ENCODE results near the gene IQCE. TPM values are rescaled to one million over a fixed set of nuclear protein-coding genes. Genes with fewer than 3 reads are reported as not detected.

The IQCE gene
- total and polyA plus RNA-seq, 11 donors: 5.0 to 14.1 (median 10.3) TPM

GRCh38 chr7:2516194-2516555 is 42.6 kb upstream of the IQCE start:
- intact Hi-C loops (cut with DNase I): loop anchor here in 2 of 10 donors (5.0 kb wide), 2 partner anchors 34 to 36 kb away; no protein-coding TSS in a partner anchor
- no peak for ATAC-seq
- WGBS, 4 donors: 77 to 80% (median 80%) methylated on average over 3 to 8 of the region's 8 CpGs; no CpG with 5 or more reads in 1 of the 4 donors
- no peak overlapping the region for H3K4me3 ChIP-seq
- H3K36me3 ChIP-seq: no peaks in the 10 kb centered on the region
- peak overlapping the region in 2 of 12 donors; percentile 20 to 86 for H3K27ac ChIP-seq
- H3K27me3 ChIP-seq: peaks cover 0 to 9% (median 0%) of the 10 kb centered on the region in 9 donors
- DNase-seq: no peak
- TF ChIP-seq, protein P1, sequence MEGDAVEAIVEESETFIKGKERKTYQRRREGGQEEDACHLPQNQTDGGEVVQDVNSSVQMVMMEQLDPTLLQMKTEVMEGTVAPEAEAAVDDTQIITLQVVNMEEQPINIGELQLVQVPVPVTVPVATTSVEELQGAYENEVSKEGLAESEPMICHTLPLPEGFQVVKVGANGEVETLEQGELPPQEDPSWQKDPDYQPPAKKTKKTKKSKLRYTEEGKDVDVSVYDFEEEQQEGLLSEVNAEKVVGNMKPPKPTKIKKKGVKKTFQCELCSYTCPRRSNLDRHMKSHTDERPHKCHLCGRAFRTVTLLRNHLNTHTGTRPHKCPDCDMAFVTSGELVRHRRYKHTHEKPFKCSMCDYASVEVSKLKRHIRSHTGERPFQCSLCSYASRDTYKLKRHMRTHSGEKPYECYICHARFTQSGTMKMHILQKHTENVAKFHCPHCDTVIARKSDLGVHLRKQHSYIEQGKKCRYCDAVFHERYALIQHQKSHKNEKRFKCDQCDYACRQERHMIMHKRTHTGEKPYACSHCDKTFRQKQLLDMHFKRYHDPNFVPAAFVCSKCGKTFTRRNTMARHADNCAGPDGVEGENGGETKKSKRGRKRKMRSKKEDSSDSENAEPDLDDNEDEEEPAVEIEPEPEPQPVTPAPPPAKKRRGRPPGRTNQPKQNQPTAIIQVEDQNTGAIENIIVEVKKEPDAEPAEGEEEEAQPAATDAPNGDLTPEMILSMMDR (IDR thresholded peaks at IDR 0.05): no peak
- no peak for TF ChIP-seq POLR2A (IDR thresholded peaks at IDR 0.05)
- H3K9me3 ChIP-seq: no peaks in the 10 kb centered on the region
- H3K4me1 ChIP-seq: peaks cover 7 to 45% (median 31%) of the 10 kb centered on the region in 12 donors

DNA sequence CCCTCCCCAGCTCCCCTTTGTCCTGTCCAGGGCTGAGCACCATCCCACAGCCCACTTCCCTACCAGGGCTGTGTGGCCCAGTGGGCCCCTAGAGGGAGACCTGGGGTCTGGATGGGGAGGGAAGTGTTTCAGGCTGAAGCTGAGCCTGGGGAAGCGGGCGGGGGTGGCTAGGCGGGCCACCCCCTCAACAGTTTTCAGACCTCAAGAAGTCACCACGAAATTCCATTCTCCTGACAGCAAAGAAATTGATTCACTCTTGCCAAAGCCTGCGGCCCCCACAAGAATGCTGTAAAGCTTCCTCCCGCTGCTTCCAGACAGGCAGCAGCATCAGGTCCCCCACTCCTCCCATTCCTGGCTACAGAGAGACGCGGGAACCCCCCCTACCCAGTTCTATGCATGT is 41.8 kb upstream of the IQCE start:
- WGBS, 4 donors: 69 to 76% (median 74%) methylated on average over 8 of the region's 8 CpGs
- ATAC-seq (peak in 1 of 4 donors; percentile 3), DNase-seq (no peak)
- H3K27ac ChIP-seq: peak overlapping the region in 3 of 12 donors; percentile 34 to 86 (median 59)
- no peak for TF ChIP-seq POLR2A (IDR thresholded peaks at IDR 0.05)
- TF ChIP-seq, protein P1 (IDR thresholded peaks at IDR 0.05): no peak
- H3K9me3 ChIP-seq: no peaks in the 10 kb centered on the region
- no peak overlapping the region for H3K4me3 ChIP-seq
- peaks cover 0 to 18% (median 0%) of the 10 kb centered on the region in 9 donors for H3K27me3 ChIP-seq
- no peaks in the 10 kb centered on the region for H3K36me3 ChIP-seq
- peaks cover 5 to 45% (median 26%) of the 10 kb centered on the region in 12 donors for H3K4me1 ChIP-seq
- intact Hi-C loops (cut with DNase I): loop anchor here in 2 of 10 donors (5.0 kb wide), 2 partner anchors 35 kb away; no protein-coding TSS in a partner anchor

- DNase-seq (no peak), ATAC-seq (no peak)
- Histone ChIP-seq H3K27me3 (peaks cover 0 to 25% (median 0%) of the 10 kb centered on the region in 9 donors), H3K4me1 (peaks cover 5 to 46% (median 27%) of the 10 kb centered on the region in 12 donors), H3K36me3 (no peaks in the 10 kb centered on the region), H3K27ac (peak overlapping the region in 5 of 12 donors; percentile 49 to 86 (median 62)), H3K9me3 (no peaks in the 10 kb centered on the region), H3K4me3 (peak overlapping the region in 1 of 12 donors; percentile 94)
- TF ChIP-seq POLR2A (IDR thresholded peaks at IDR 0.05): no peak
- TF ChIP-seq, protein P1 (IDR thresholded peaks at IDR 0.05): no peak
- 61 to 74% (median 71%) methylated on average over 14 to 18 of the region's 18 CpGs for WGBS, 4 donors
- intact Hi-C loops (cut with DNase I): loop anchor here in 2 of 10 donors (5.0 kb wide), 2 partner anchors 34 to 36 kb away; no protein-coding TSS in a partner anchor
Measured at GRCh38 chr7:2517678-2518507, 40.9 kb upstream of the IQCE start.

GRCh38 chr7:2518737-2519118 is 40.1 kb upstream of the IQCE start:
- H3K27ac ChIP-seq: peak overlapping the region in 10 of 12 donors; percentile 14 to 87 (median 54)

More at GRCh38 chr7:2518737-2519118, 40.1 kb upstream of the IQCE start:
- intact Hi-C loops (cut with DNase I): loop anchor here in 2 of 10 donors (5.0 kb wide), 2 partner anchors 34 to 36 kb away; no protein-coding TSS in a partner anchor
- 4 to 19% (median 9%) methylated on average over 16 to 41 of the region's 41 CpGs for WGBS, 4 donors
- ATAC-seq: peak in 2 of 4 donors; percentile 5 to 27
- Histone ChIP-seq H3K9me3 (no peaks in the 10 kb centered on the region), H3K4me1 (peaks cover 5 to 54% (median 34%) of the 10 kb centered on the region in 12 donors), H3K27me3 (peaks cover 0 to 33% (median 0%) of the 10 kb centered on the region in 9 donors), H3K36me3 (no peaks in the 10 kb centered on the region), H3K4me3 (peak overlapping the region; percentile 34 to 94 (median 71))
- DNase-seq: no peak
- no peak for TF ChIP-seq POLR2A (IDR thresholded peaks at IDR 0.05)
- TF ChIP-seq, protein P1 (IDR thresholded peaks at IDR 0.05): no peak
